Esophagus muscularis mucosa (tissue), 4 donors: ENCODE data around the gene VPREB3.

ENCODE experiments used
- EP300 ChIP-seq: sonication (generic); formaldehyde crosslinking; IDR thresholded peaks from one replicate; pipeline ENCODE4 v1.6.1; 2017; ENCODE audit warnings: antibody characterized with exemption
- POLR2A ChIP-seq: fragments of 450-650 bp; IDR thresholded peaks from one replicate; pipeline ENCODE4 v1.6.1; 2017; ENCODE audit warnings: antibody characterized with exemption, moderate library complexity, mild to moderate bottlenecking, low read depth
- TF ChIP-seq, protein P1 (sequence below), 3 experiments: fragments of 200-600 bp in 2 of 3; fragments of 450-650 bp in 1 of 3; sonication (generic) in 2 of 3; IDR thresholded peaks; one replicate each; pipeline ENCODE4 v1.5.1; 2017 to 2019; ENCODE audit warnings: antibody characterized with exemption in 3 of 3, mild to moderate bottlenecking in 2 of 3, moderate library complexity in 1 of 3

DNA sequence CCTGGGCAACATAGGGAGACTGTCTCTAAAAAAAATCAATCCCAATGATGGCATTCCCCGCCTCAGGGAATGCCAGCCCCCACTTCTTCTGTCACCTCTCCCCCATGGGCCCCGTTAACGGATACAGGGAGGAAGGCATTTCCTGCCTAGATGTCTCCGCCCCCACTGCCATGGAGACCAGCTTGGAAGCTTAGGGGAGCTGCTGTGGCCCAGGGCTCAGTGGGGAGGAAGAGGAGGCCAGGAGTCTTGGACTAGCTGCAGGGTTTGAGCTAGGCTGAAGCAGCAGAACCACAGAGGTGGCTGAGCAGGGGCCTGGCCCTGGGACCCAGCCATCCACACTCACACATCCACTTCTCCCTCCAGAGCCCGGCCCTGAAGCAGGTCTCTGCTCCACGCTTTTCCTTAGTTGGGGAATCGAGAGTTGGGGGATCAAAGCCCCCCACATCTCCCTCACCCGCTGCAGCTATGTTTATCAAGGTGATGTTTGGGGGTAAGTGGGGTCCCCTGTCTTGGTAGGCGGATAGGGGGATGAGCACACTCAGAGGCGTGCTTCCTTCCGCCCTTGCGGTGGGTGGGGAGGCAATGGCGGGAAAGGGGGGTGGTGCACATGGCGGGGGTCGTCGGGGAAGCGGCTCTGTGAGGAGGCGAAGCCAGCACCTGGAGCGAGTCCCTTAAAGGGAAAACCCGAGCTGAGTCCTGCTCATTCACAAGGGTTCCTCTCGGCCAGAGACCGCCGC is 8.8 kb upstream of the VPREB3 start, which contains the start of gene C22orf15:
- TF ChIP-seq, protein P1, sequence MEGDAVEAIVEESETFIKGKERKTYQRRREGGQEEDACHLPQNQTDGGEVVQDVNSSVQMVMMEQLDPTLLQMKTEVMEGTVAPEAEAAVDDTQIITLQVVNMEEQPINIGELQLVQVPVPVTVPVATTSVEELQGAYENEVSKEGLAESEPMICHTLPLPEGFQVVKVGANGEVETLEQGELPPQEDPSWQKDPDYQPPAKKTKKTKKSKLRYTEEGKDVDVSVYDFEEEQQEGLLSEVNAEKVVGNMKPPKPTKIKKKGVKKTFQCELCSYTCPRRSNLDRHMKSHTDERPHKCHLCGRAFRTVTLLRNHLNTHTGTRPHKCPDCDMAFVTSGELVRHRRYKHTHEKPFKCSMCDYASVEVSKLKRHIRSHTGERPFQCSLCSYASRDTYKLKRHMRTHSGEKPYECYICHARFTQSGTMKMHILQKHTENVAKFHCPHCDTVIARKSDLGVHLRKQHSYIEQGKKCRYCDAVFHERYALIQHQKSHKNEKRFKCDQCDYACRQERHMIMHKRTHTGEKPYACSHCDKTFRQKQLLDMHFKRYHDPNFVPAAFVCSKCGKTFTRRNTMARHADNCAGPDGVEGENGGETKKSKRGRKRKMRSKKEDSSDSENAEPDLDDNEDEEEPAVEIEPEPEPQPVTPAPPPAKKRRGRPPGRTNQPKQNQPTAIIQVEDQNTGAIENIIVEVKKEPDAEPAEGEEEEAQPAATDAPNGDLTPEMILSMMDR (IDR thresholded peaks at IDR 0.05) = no peak
- no peak for TF ChIP-seq EP300
- TF ChIP-seq POLR2A = no peak
